SIG-M5 treated with dmso at 0.1 percent for 504 hours (cell line): ENCODE measurements around the gene CDK14.
"Not testable (repeated sequence)": the region's sequence is repeated elsewhere in the genome, so short reads cannot be mapped to it uniquely, and the experiment has no call there.

Experiments
- DNase-seq: peaks from one replicate; lab custom pipeline; 2025; ENCODE audit not compliant: unreplicated experiment; lab: John Stamatoyannopoulos, UW

CDK14 gene

DNA sequence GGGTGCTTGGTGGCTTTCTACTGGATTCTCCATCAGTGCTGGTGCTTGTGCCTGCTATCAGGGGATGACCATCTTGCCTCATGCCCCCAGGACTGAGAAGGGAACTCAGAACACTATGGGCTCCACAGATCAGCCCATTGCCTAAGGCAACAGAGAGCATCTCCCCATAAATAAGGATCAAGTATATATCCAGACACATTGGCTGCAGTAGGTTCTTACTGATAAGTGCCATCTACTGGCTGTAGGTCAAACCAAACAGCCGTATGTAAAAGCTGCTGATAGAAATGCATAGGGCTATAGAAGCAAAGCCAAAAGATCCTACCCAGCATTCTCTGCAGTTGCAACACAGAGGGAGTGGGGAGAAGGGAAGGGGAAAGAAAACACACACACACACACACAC lies 153.7 kb downstream of the CDK14 start:
- peak; percentile 45 for DNase-seq

DNA sequence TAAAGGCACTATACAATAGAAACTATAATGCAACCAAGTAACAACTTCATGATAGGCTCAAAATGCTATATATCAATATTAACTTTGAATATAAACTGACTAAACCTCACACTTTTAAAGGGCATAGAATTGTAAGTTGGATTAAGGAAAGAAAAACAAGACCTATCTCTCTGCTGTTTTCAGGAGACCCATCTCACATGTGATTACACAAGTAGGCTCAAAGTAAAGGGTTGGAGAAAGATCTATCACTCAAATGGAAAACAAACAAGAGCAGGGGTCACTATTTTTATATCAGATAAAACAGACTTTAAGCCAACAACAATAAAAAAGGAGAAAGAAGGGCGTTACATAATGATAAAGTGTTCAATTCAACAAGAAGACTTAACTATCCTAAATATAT lies 155.5 kb downstream of the CDK14 start:
- DNase-seq = no peak

DNA sequence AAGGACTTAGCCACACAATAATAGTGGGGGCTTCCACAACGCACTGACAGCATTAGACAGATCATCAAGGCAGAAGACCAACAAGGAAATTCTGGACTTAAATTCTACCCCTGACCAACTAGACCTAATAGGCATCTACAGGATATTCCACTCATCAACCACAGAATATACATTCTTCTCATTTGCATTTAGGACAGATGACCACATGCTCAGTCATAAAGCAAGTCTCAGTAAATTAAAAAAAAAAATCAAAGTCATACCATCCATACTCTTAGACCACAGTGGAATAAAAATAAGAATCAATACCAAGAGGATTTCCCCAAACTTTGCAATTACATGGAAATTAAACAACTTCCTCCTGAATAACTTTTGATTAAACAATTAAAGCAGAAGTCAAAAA lies 155.9 kb downstream of the CDK14 start:
- no peak for DNase-seq

DNA sequence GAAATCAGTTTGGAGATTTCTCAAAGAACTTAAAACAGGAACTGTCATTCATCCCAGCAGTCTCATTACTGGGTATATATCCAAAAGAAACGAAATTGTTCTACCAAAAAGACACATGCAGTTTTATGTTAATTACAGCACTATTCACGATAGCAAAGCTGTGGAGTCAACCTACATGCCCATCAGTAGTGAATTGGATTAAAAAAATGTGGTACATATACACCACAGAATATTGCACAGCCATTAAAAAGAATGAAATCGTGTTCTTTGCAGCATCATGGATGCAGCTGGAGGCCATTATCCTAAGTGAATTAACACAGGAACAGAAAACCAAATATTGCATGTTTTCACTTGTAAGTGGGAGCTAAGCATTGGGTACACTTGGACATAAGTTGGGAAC lies 158.9 kb downstream of the CDK14 start:
- no peak for DNase-seq

DNA sequence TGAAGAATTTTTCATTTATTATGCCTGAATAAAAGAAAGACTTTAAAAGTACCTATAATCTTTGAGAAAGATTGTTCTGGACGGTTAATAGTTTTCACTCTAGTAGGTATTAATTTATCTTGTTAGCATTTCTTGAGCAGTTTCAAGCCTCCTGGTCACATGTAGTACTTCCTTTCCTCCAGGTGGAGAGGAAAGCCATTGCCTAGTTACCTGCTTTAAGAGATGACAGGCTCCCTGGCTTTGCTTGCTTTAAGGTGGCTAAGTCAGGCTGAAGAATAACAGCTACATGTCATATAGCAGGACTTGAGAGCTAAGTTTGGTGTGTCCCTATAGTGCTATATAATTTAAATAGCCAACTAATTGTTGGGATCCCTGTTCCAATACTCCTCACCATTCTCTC lies 160.2 kb downstream of the CDK14 start:
- DNase-seq = no peak

DNA sequence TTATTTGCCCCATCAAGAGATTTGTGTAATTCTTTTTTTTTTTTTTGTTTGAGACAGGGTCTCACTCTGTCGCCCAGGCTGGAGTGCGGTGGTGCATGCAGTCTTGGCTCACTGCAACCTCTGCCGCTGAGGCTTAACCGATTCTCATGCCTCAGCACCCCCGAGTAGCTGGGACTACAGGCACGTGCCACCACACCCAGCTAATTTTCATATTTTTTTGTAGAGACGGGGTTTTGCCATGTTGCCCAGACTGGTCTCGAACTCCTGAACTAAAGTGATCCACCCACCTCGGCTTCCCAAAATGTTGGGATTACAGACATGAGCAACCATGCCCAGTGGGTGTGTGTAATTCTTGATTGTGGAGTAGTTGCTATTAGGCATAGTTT lies 161.4 kb downstream of the CDK14 start:
- not testable (repeated sequence) for DNase-seq

DNA sequence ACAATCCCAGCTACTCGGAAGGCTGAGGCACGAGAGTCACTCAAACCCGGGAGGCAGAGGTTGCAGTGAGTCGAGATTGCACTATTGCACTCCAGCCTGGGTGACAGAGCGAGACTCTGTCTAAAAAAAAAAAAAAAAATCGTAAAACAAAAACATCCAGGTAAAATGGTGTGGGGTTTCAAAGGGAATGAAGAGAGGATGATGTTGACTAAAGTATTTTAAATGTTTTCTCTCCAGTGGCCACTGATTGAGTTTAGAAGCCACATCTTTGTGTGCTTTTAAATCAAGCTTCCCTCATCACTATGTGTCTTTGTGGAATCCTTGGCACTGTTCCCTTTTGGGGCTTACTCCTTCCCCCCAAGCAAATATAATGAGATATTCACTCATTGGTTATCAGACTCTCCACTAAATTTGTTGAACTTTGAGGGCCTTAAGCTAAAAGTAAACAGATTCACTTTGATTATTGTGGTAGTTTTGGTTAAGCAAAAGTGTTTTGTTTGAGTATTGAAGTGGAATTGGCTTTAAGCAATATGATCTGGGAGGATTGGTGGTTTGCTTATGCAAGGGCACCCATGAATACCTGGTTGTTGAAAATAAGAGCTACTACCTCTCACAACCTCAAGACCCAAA lies 162.9 kb downstream of the CDK14 start:
- DNase-seq = no peak

DNA sequence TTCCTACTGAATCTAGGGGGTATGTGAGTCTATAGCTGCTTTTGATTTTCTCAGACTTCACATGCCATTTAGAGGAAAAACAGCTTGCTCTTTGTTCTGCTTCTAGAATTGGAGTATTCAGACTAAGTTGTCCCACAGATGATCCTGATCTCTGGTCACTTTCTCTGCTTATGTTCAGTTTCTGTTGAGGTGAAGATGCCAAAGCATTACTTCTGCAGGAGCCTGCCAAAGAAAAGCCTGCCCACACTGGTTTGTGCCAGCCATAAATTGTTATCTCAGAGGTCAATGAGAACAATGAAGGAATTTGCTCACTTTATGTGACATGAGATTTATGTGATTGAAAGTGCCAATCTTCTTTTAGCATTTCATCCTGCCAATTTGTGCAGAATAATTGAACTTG lies 163.6 kb downstream of the CDK14 start:
- DNase-seq = no peak

DNA sequence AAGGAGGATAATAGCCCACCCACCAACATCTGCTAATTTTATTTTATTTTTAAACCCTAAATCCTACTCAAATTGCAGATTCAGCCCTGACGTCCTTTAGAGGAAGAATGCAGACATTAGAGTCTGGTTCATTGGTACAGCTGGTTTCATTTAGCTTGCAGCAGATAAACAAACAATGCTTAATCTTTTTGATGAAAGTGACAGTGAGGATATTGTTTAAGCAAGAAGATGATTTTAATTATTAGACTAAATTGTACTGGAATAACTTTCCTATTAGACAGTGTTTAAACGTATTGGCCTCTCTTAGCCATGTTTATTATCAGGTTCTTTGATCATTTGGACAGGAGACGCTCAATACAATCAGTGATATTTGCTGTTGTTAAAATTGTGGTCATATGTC lies 164.8 kb downstream of the CDK14 start:
- no peak for DNase-seq

DNA sequence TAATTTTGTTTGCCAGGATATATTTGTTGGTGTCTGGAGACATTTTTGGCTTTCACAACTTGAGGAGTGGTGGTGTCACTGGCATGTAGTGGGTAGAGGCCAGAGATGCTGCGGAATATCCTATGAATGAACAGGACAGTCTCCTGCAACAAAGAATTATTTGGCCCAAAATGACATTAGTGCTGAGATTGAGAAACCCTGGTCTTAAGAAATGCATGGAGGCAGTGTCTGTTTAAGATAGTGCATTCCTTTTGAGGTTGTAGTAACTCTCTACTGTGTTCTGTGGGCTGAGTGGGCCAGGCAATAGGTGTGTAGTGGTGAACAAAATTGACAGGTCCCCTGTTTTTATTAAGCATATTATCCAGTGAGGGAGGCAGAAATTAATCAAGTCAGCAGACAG lies 165.5 kb downstream of the CDK14 start:
- DNase-seq = no peak

DNA sequence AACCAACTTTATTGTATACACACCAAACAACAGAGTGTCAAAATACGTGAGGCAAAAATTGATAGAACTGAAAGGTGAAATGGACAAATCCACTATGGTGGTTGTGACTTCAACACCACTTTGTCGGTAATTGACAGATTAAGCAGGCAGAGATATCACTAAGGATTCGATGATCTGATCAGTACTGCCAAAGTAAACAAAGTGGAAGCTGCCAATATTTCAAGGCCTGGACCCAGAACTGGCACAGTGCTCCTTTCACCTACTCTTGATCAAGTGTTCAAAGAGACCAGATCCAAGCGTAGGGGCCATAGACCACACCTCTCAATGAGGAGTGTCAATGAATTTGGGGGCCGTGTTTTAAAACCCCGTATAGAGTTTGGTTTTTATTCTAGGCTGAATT lies 167.0 kb downstream of the CDK14 start:
- no peak for DNase-seq

DNA sequence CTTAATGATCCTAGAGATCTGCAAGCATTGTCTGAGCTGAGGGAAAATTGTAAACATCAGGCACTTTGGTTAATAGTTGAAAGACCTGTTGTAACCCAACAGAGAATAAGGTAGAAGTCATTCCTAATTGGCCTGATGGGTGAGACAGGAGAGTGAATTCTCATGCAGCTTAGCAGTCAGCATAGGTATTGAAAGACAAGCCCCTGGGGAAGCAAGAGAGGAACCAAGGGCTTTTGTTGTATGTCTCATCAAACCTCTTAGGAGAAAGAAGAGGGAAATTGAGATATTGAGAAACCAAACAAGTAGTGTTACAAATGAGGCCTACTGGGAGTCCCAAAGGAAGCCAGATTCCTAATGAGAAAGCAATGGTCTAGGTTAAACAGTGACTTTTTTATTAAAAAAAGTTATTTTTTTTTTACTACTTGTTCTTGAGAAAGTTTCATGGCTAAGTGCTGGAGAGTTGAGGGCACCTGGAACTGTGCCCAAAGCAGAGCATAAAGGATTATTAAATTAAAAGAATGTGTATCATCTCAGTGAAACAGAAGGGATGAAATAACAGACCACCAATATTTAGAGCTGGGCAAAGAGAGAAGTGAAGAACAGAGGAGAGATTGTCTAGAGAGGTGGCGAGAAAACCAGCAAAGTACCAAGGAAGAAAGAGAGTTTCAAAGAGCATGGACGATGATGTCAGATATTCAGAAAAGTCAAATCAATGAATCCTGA lies 168.9 kb downstream of the CDK14 start:
- no peak for DNase-seq

DNA sequence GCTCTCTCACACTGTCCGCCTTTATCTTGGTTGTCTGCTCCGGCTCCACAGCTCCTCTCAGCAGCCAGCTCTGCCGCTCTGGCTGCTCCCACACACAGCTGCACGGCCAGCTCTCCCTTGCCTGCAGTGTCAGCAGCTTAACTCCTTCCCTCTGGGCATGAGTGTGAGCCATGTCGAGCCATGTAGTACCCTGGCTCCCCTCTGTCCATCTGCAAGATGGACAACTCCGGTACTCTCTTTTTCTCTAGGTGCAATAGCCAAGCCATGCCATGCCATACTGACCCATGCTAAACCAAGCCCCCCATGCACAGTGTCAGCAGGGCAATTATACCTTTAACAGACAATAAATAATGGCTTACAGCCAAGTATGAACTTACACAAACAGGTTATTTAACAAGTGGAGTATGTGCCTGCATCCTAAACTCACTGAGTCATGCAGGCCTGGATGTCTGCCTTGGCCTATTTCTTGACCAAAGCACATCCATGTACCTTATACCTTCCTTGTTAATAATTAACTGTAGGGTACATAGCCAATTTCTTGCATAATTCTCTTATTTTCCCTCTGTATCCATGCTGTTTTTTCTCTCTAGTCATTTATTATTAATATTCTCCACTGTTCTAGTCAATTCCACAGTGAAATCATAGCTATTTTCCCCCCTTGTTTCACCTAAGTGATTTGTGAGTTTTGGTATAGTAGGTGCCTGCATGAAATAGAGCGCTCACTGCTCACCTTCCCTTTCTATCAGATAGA lies 170.9 kb downstream of the CDK14 start:
- DNase-seq = no peak

DNA sequence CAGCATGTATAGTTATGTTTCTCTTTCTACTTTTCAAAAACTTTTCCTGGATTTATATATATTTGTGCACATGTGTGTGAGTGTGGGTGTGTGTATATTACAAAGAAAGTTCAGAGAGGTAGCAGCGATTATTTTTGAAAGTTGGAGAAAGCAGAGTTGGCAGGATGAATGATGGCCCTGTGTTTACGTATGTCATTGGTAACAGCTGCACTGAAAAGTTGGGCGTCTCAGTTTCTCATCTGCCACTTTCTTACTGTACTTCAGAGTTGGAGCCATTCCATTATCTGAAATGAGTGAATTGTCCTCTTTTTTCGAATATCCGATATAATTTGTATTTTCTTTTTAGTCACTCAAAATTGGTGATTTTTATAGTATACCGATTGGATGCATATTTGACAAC lies 172.2 kb downstream of the CDK14 start:
- no peak for DNase-seq

DNA sequence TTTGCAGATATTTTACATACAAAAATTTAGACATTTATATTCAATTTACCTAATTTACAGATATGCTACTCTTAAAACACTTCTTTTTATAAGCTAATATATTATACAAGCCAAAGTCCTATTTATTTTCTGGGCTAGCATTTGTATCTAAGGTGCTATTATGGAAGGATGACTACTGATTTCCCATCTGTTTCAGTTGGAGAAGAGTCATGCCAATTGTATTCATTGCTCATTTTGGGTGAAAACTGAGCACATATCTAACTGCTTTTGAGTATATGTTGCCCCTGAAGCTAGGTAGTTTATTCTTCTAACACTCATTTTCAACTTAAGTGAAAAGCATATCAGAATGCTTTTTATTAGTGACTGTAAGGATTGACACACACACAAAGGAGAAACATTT lies 172.9 kb downstream of the CDK14 start:
- no peak for DNase-seq

DNA sequence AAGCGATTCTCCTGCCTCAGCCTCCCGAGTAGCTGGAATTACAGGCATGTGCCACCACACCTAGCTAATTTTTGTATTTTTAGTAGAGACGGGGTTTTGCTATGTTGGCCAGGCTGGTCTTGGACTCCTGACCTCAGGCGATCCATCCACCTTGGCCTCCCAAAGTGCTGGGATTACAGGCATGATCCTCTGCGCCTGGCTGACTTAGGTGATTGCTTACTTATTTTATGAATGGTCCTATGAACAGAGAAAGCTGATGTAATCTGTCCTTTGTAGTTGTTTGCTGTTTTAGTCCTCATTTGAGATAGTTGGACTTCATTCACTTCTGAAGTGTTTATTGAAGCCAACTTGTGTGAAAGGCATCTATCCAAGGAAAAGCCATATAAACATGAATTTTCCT lies 173.4 kb downstream of the CDK14 start:
- not testable (repeated sequence) for DNase-seq

DNA sequence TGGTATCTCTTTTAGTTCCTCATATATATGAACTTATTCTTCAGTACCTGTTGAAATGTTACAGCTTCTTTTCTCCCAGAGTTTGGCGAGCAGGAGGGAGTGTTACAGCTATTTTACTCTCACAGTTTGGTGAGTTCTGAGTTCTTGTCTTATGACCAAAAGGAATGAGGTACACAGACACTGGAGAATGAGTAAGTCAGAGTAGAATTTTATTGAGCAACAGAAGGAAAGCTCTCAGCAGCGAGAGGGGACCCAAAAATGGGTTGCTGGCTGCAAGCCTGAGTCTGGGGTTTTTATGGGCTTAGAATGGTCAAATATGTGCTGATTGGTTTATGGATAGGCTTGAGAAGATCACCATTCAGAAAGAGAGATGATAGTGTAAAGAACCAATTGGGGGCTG lies 175.2 kb downstream of the CDK14 start:
- DNase-seq = no peak

DNA sequence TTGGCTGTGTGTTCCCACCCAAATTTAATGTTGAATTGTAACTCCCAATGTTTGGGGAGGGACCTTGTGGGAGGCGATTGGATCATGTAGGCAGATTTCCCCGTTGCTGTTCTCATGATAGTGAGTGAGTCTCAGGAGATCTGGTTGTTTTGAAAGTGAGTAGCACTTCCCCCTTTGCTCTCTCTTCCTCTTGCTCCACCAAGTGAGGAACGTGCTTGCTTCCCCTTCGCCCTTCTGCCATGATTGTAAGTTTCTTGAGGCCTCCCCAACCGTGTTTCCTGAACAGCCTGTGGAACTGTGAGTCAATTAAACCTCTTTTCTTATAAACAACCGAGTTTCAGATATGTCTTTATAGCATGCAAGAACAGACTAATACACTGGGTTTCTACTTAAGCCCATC lies 176.3 kb downstream of the CDK14 start:
- DNase-seq = peak; percentile 46

DNA sequence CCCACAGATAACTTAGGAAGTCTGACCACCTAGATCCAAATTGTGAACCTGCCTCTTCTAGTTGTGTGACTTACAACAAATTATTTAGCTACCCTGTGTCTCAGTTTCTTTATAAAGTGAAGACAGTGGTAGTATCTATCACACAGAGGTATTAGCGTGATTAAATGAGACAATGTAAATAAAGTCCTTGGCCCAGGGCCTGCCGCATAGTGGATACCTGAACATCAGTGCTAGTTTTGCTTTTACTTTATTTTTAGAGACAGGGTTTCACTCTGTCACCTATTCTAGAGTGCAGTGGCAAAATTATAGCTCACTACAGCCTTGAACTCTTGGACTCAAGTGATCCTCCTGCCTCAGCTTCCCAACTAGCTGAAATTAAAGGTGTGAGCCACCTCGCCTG lies 177.1 kb downstream of the CDK14 start:
- DNase-seq = no peak

DNA sequence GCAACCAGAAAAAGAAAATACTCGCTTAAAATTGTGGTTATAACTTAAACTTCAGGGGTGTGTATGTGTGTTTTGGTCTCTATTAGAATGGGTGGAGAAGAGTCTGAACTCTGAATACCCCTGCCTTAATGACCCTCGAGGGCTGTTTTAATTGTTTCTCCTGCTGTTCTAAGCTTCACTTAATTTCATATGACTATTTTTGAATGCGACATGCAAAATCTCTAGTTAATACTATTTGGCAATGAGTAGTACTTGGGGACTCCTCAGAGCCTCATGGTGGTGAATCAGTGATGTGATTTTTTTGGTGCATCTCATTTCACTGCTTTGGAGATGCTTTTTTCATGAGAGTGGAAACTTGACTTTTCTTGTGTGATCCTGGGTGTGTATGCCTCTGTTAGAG lies 178.6 kb downstream of the CDK14 start:
- DNase-seq = no peak

DNA sequence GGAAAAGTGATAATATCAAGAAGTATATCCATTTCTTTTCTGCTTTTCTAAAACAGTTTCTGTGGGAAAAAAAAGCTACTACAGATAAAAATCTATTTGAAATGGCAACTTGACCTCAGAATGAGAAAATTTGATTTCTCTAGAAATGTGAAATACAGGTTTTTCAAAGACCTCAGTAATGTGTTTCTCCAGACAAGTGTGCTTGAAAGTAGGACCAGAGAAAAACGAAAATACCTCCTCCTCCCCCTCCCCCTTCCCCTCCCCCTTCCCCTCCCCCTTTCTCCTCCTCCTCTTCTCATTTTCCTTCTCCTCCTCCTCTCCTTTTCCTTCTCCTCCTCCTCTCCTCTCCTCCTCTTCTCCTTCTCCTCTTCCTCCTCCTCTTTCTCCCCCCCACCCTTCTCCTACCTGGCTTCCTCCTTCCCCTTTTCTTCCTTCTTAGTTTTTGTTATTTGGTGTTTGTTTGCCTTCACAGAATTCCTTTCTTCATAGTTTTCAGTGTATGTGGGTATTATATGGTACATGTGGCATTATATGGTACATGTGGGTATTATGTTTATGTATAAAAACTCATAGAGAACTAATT lies 179.4 kb downstream of the CDK14 start:
- DNase-seq = no peak

DNA sequence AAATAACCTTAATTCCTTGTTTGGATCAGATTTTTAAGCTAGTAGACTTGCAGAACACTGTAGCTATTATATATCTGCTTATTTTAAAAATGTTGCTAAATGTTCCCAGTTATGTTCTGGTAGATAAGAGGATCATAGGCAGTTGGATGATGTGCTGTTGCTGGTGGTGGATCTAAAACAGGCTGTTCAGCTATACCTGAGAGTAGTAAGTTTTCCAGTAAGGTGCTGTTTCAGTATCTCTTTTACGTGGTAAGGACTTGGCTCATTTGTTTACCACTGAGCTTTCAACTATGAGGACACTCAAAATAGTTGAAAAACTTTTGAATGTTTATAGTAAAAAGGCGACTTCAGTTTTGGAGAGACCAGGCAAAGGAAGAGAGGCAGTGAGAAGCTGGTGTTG lies 180.9 kb downstream of the CDK14 start:
- no peak for DNase-seq
